Smooth muscle cell (in vitro differentiated cells): Measurements from ENCODE around the gene RIN2. TPM values are rescaled to one million over a fixed set of nuclear protein-coding genes. Genes with fewer than 3 reads are reported as not detected.

Experiments used
- DNase-seq: peaks from one replicate; lab custom pipeline; 2025; ENCODE audit not compliant: unreplicated experiment; lab: John Stamatoyannopoulos, UW
- H2AFZ ChIP-seq: fragments of 200-600 bp; sonication (generic); 2 replicates; pipeline ENCODE4 v1.6.0; 2016; ENCODE audit warnings: antibody characterized with exemption, low read depth, mild to moderate bottlenecking
- H3F3A ChIP-seq: fragments of 200-600 bp; sonication (generic); 2 replicates; pipeline ENCODE4 v1.6.0; 2017; ENCODE audit warnings: antibody characterized with exemption, low read depth
- H3K27ac ChIP-seq: fragments of 200-600 bp; sonication (generic); 2 replicates; pipeline ENCODE4 v1.5.1; 2016; ENCODE audit warnings: low read depth, mild to moderate bottlenecking
- H3K27me3 ChIP-seq: fragments of 200-600 bp; sonication (generic); 2 replicates; pipeline ENCODE4 v1.6.1; 2016; ENCODE audit warnings: low read depth, mild to moderate bottlenecking
- H3K36me3 ChIP-seq: fragments of 200-600 bp; sonication (generic); 2 replicates; pipeline ENCODE4 v1.5.1; 2016; ENCODE audit warnings: low read depth
- H3K4me1 ChIP-seq: fragments of 200-600 bp; sonication (generic); 2 replicates; pipeline ENCODE4 v1.5.1; 2016; ENCODE audit warnings: low read depth
- H3K4me2 ChIP-seq: fragments of 200-600 bp; sonication (generic); 2 replicates; pipeline ENCODE4 v1.6.0; 2016; ENCODE audit warnings: mild to moderate bottlenecking
- H3K4me3 ChIP-seq: fragments of 200-600 bp; sonication (generic); 2 replicates; pipeline ENCODE4 v1.5.1; 2016; ENCODE audit warnings: mild to moderate bottlenecking
- H3K79me2 ChIP-seq: fragments of 200-600 bp; sonication (generic); 2 replicates; pipeline ENCODE4 v1.6.0; 2016; ENCODE audit warnings: low read depth, mild to moderate bottlenecking
- H3K9ac ChIP-seq: fragments of 200-600 bp; sonication (generic); 2 replicates; pipeline ENCODE4 v1.6.0; 2016; ENCODE audit warnings: low read depth
- H3K9me3 ChIP-seq: fragments of 200-600 bp; sonication (generic); replicated peaks from 2 replicates; pipeline ENCODE4 v1.5.1; 2016; ENCODE audit warnings: low read depth
- H4K20me1 ChIP-seq: fragments of 200-600 bp; sonication (generic); 2 replicates; pipeline ENCODE4 v1.6.0; 2016; ENCODE audit warnings: low read depth
- WGBS: methylation state at CpG from one replicate; pipeline ENCODE4 v1.1.7; 2016; ENCODE audit warnings: low lambda C conversion rate; 5-methylcytosine and 5-hydroxymethylcytosine counted together
- polyA plus RNA-seq: library from polyadenylated mRNA; unstranded; fragments of >200 nt; fragmentation: Nextera tagmentation; extraction: Ambion mirVana; gene quantifications from 2 replicates; pipeline ENCODE4 v1.2.1, GENCODE V29; 2016
- total RNA-seq: library from RNA; depleted of rRNA; stranded (reverse); fragments of >200 nt; gene quantifications from 2 replicates; pipeline ENCODE4 v1.2.3, GENCODE V29; 2014
- TF ChIP-seq, protein P1 (sequence below): fragments of 200-600 bp; sonication (generic); IDR thresholded peaks from 2 replicates; pipeline ENCODE4 v1.5.1; 2017; ENCODE audit warnings: borderline replicate concordance, mild to moderate bottlenecking, antibody characterized with exemption; ENCODE audit not compliant: insufficient read depth, poor library complexity, severe bottlenecking

The RIN2 gene
- total and polyA plus RNA-seq, 2 experiments from 2014 or later = 16.0 to 26.9 TPM

DNA sequence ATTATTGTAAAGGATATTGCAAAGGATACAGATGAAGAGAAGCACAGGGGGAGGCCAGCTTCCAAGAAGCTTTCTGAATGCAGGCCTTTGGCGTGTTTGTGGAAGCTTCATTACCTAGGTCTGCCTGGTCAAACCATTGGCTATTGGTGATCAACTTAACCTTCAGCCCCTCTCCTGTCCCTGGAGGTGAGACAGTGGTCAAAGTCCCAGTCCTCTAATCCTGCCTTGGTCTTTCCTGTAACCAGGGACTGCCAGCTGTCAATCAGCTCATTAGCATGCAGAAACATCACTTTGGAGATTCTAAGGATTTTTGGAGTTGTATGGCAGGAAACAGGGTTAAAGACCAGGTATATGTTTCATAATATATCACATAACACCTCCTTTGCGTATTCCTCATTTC, 13.0 kb downstream of the RIN2 start:
- DNase-seq = no peak
- Histone ChIP-seq H3K4me3 (no peak overlapping the region), H3K27me3 (no peaks in the 10 kb centered on the region), H3K9me3 (no peaks in the 10 kb centered on the region), H3K4me2 (no peak overlapping the region), H3K27ac (no peak overlapping the region), H4K20me1 (no peaks in the 10 kb centered on the region), H3K4me1 (no peaks in the 10 kb centered on the region), H2AFZ (no peak overlapping the region), H3K36me3 (no peaks in the 10 kb centered on the region), H3K9ac (no peak overlapping the region), H3K79me2 (no peaks in the 10 kb centered on the region), H3F3A (no peaks in the 10 kb centered on the region)
- 91% methylated on average over 2 of the region's 2 CpGs for WGBS
- TF ChIP-seq, protein P1, sequence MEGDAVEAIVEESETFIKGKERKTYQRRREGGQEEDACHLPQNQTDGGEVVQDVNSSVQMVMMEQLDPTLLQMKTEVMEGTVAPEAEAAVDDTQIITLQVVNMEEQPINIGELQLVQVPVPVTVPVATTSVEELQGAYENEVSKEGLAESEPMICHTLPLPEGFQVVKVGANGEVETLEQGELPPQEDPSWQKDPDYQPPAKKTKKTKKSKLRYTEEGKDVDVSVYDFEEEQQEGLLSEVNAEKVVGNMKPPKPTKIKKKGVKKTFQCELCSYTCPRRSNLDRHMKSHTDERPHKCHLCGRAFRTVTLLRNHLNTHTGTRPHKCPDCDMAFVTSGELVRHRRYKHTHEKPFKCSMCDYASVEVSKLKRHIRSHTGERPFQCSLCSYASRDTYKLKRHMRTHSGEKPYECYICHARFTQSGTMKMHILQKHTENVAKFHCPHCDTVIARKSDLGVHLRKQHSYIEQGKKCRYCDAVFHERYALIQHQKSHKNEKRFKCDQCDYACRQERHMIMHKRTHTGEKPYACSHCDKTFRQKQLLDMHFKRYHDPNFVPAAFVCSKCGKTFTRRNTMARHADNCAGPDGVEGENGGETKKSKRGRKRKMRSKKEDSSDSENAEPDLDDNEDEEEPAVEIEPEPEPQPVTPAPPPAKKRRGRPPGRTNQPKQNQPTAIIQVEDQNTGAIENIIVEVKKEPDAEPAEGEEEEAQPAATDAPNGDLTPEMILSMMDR = no peak

DNA sequence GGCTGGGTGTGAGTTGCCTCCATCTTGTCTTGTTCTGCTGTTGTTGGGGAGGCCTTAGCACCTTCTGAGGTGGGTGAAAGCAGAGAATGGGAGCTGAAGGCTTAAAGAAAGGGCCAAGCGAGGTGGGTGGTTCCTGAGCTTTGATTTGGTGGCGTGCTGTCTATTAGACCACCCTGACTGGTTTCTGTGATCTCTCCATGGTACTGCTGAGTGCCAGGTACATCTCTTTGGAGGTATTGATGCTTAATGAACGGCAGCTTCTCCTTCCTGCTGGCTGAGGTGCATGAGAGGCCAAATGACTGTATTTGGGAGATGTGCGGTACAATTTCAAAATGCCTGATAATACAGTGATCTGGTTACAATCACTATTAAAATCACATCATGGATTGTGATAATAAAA, 15.4 kb downstream of the RIN2 start:
- Histone ChIP-seq H2AFZ (no peak overlapping the region), H3K27ac (no peak overlapping the region), H3K9ac (no peak overlapping the region), H3K79me2 (no peaks in the 10 kb centered on the region), H4K20me1 (no peaks in the 10 kb centered on the region), H3K4me2 (no peak overlapping the region), H3K36me3 (no peaks in the 10 kb centered on the region), H3K4me3 (no peak overlapping the region), H3K27me3 (no peaks in the 10 kb centered on the region), H3K4me1 (no peaks in the 10 kb centered on the region), H3K9me3 (no peaks in the 10 kb centered on the region), H3F3A (no peaks in the 10 kb centered on the region)
- TF ChIP-seq, protein P1 = no peak
- DNase-seq = no peak
- WGBS = 94% methylated on average over 4 of the region's 4 CpGs

DNA sequence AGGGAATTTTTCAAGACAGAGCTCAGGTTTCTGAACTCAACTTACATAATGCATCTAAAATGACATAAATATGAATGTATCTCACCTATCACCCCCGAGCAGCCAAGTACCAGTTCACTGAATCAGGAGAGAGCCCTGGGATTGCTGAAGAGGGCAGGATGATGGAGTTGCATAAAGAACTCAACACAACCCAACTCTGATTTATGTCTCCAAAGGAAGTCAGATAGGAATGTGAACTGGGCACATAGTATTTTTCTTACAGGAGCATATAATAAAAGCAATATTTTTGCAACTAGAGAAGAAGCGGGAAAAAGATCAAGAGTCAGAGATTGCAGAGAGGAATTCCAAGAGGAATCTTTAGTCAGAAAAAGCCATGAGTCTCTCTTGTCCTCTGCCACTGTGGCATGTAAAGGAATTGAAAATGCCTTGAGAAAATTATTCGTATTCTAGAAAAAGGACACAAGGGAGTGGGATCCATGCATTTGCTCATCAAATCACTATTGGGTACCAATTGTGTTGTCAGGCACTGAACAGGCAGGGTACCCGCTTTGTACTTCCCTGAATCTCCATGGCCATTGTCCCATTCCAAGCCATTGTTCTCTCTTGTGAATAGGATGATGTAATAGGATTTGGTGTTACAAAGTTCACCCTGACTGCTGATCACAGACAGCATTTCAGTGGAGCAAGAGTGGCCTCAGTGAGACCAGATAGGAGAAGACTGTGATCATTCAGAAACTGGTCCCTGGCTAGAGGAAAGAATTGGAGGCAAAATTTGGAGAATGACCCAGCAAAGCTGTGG, 16.3 kb downstream of the RIN2 start:
- Histone ChIP-seq H3K27me3 (no peaks in the 10 kb centered on the region), H3K4me2 (no peak overlapping the region), H3K36me3 (no peaks in the 10 kb centered on the region), H3F3A (no peaks in the 10 kb centered on the region), H3K4me1 (no peaks in the 10 kb centered on the region), H4K20me1 (no peaks in the 10 kb centered on the region), H3K4me3 (no peak overlapping the region), H3K9ac (no peak overlapping the region), H3K9me3 (no peaks in the 10 kb centered on the region), H2AFZ (no peak overlapping the region), H3K79me2 (no peaks in the 10 kb centered on the region), H3K27ac (no peak overlapping the region)
- no peak for DNase-seq
- TF ChIP-seq, protein P1 = no peak
- 92% methylated on average over 4 of the region's 4 CpGs for WGBS
